Heart left ventricle (tissue), 13 donors: ENCODE data around the gene PPM1F.

Experiments
- POLR2A ChIP-seq, 2 donors: fragments of 450-650 bp; IDR thresholded peaks; one replicate each; pipeline ENCODE4 v1.6.1; 2017; ENCODE audit warnings: antibody characterized with exemption in 2 of 2, mild to moderate bottlenecking in 2 of 2, moderate library complexity in 2 of 2
- TF ChIP-seq, protein P1 (sequence below), 12 donors: fragments of 200-600 bp; sonication (generic) in 4 of 12; IDR thresholded peaks; one replicate each; pipeline versions ENCODE4 v1.5.0 to v1.8.0; 2018 to 2022; ENCODE audit warnings: antibody characterized with exemption in 12 of 12, mild to moderate bottlenecking in 5 of 12
- donor health status: ischemic (EF 13 %, LVEDD 7.1; RV severe dilation, severe dysfunction).
- donor health status: DM: no; HTN: yes; CAD: no.
- donor health status: DM: no; HTN: no; CAD: no.
- donor health status: ischemic (EF 25% LVEDD 6.9; RV normal size, moderate dysfunction).
- donor health status: ischemic (EF 25% LVEDD 5.7; RV mildly dilated, moderate dysfunction).
- donor health status: ischemic (EF 35%, LVEDD 5.7; RV mildly dilated, moderate dysfunction).
- donor health status: nonischemic (EF 11% LVEDD 7.7; RV severe dilation, severe dysfunction).
- donor health status: DM: yes; HTN: yes; CAD: no.
- donor health status: PGD.
- donor health status: ischemic (EF 29% LVEDD 5.4; RV normal size, mild dysfunction).
- donor health status: nonischemic (EF 23%, LVEDD 6.1; RV moderate dilation, normal function).

DNA sequence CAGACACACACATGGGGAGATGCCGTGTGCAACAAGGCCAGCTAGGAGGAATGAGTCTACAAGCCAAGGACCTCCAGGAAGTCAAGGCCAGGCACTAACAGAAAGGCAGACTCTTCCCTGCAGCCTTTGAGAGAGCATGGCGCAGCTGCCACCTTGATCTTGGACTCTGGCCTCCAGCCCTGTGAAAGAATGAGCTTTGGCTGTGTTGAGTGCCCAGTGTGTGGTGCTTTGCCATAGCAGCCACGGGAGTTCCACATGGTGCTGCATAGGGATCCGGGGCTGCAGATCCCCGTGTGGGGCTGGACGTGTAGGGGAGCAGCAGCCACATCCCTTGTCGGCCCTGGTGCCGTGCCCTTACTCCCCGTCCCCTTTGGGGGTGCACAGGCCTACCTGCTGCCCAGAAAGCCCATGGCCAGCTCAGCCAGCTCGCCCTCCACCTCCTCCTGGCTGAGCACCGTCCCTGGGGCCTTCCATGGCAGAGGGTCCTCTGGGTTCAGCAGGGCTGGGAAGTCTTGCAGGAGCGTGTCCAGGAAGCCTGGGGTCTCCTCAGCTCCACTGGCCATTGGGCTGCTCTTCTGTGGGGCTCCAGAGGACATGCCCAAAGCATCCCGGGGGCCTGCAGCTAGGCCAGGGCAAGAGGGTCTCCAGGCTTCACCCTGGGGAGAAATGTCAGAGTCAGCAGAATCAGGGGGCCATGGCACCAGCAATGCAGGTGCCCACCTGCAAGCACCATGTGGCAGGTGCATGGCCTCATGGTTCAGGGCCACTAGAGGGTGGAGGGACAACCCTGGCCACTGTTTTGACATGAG lies 7.0 kb downstream of the PPM1F start:
- TF ChIP-seq, protein P1, sequence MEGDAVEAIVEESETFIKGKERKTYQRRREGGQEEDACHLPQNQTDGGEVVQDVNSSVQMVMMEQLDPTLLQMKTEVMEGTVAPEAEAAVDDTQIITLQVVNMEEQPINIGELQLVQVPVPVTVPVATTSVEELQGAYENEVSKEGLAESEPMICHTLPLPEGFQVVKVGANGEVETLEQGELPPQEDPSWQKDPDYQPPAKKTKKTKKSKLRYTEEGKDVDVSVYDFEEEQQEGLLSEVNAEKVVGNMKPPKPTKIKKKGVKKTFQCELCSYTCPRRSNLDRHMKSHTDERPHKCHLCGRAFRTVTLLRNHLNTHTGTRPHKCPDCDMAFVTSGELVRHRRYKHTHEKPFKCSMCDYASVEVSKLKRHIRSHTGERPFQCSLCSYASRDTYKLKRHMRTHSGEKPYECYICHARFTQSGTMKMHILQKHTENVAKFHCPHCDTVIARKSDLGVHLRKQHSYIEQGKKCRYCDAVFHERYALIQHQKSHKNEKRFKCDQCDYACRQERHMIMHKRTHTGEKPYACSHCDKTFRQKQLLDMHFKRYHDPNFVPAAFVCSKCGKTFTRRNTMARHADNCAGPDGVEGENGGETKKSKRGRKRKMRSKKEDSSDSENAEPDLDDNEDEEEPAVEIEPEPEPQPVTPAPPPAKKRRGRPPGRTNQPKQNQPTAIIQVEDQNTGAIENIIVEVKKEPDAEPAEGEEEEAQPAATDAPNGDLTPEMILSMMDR (IDR thresholded peaks at IDR 0.05), result no peak
- TF ChIP-seq POLR2A (IDR thresholded peaks at IDR 0.05), result no peak
